Ovary (tissue), 9 donors: ENCODE measurements around the gene PDXDC1. TPM values are rescaled to one million over a fixed set of nuclear protein-coding genes. Genes with fewer than 3 reads are reported as not detected.
"Not testable (repeated sequence)": the region's sequence is repeated elsewhere in the genome, so short reads cannot be mapped to it uniquely, and the experiment has no call there.

Experiments used
- DNase-seq, 5 donors: peaks; one replicate each; pipeline ENCODE4 v3.0.0-alpha.2; 2019 to 2020
- H3K27ac ChIP-seq, 2 donors: fragments of 200-600 bp; one replicate each; pipeline versions ENCODE4 v1.5.1 to v1.8.0; 2019 to 2022
- H3K27me3 ChIP-seq: fragments of 200-600 bp; one replicate; pipeline ENCODE4 v1.8.0; 2022
- H3K36me3 ChIP-seq: fragments of 200-600 bp; sonication (generic); one replicate; pipeline ENCODE4 v1.5.1; 2019
- H3K4me1 ChIP-seq: one replicate; pipeline ENCODE4 v1.8.1; 2013; ENCODE audit warnings: mild to moderate bottlenecking, moderate library complexity; ENCODE audit not compliant: insufficient read depth
- H3K4me3 ChIP-seq: fragments of 200-600 bp; sonication (generic); one replicate; pipeline ENCODE4 v1.5.1; 2017
- H3K9me3 ChIP-seq, 2 donors: fragments of 200-600 bp in 1 of 2; sonication (generic) in 1 of 2; one replicate each; pipeline versions ENCODE4 v1.5.1 to v1.8.1; 2013 to 2019; ENCODE audit warnings: mild to moderate bottlenecking in 1 of 2, moderate library complexity in 1 of 2
- POLR2A ChIP-seq: fragments of 450-650 bp; IDR thresholded peaks from one replicate; pipeline ENCODE4 v1.6.1; 2017; ENCODE audit warnings: antibody characterized with exemption, mild to moderate bottlenecking, moderate library complexity
- WGBS, 3 donors: extraction: QIAGEN DNeasy Blood & Tissue Kit in 1 of 3; methylation state at CpG; one replicate each; pipeline versions ENCODE4 v1.1.5 to v1.1.7; 2013 to 2017; 5-methylcytosine and 5-hydroxymethylcytosine counted together
- intact Hi-C, 4 donors: fragments of 100-400 bp; cut with DNase I; formaldehyde crosslinking; loops; one replicate each; pipeline versions ENCODE4 v1.11.0 to v1.15.1; 2022 to 2023
- polyA plus RNA-seq, 2 donors: library from polyadenylated mRNA; stranded (reverse); fragments of 200-250 nt in 1 of 2; fragments of 350-450 nt in 1 of 2; fragmentation: Illumina TruSeq in 1 of 2; extraction: RNeasy Lipid Tissue Mini Kit (QIAGEN cat#74804) in 1 of 2; gene quantifications; one replicate each; pipeline ENCODE4 v1.2.3, GENCODE V29; 2013 to 2014
- total RNA-seq, 7 donors: library from RNA; depleted of rRNA in 2 of 7; stranded (reverse); fragments of >200 nt in 2 of 7; fragmentation: NEBNext Ultra II Directional in 3 of 7; extraction: Animal tissue kit (Norgen Biotek cat#: 25700) in 3 of 7; gene quantifications; one replicate each; pipeline versions ENCODE4 v1.1.0 to v1.2.4, GENCODE V29; 2016 to 2023
- donor health status: DM: no; HTN: no; CAD: no; lungs with moderate emphysema.
- donor health status: DM: no; HTN: no; CAD: no.
- donor health status: Bipolar disorder and iron deficiency.
- donor health status: DM: yes; HTN: yes; CAD: no.
- donor health status: DM: no; HTN: no; CAD: no.
- donor health status: DM: yes; HTN: yes; CAD: no.

PDXDC1 gene
- total and polyA plus RNA-seq, 9 donors = 36.9 to 69.3 (median 59.3) TPM

DNA sequence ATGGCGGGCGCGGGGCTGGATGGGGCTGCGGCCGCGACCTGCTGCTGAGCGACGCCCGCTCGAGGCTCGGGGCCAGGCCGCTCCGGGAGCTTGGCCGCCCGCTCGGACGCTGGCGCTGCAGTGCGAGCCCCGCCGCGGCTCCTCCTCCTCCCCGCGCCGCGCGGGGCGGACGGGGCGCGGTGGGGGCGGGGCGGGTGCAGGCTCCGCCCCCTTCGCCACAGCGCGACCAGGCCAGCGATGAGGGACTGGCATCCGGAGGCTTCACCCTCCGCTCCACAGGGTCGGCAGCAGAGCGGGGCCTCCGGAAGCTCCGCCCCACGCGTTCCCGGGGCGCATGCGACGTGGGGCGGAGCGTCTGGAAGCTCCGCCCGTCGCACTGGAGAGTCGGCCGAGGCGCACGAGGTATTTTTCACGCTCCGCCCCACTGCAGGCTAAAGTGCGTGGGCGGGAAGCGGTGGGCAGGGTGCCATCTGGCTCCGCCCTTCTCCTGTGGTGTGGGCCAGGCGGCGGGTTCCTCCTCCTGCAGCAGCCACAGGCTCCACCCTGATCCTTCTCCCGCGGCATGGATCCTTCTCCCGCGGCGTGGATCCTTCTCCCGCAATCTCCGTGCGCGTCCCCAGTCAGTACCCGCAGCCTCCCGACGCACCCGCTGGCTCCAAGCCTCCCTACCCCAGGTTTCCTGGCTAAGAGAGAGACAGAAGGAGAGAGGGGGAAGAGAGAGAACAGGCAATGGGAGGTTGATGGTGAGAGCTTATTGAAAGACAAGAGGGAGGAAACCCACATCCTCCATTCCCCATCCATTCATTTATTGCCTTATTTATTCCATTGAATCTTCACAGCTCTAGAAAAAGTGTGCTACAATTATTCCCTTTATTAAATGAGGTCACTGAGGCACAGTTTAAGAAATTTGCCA lies 180.1 kb downstream of the PDXDC1 start:
- H3K36me3 ChIP-seq, intact Hi-C loops, H3K4me1 ChIP-seq, H3K27me3 ChIP-seq, H3K9me3 ChIP-seq, H3K27ac ChIP-seq: not testable (repeated sequence)
- peak; percentile 26 for TF ChIP-seq POLR2A
- 0 to 2% (median 0%) methylated on average over 10 to 74 of the region's 80 CpGs for WGBS, 3 donors
- DNase-seq = peak; percentile 87 to 96 (median 90)
- H3K4me3 ChIP-seq = peak overlapping the region; percentile 16

DNA sequence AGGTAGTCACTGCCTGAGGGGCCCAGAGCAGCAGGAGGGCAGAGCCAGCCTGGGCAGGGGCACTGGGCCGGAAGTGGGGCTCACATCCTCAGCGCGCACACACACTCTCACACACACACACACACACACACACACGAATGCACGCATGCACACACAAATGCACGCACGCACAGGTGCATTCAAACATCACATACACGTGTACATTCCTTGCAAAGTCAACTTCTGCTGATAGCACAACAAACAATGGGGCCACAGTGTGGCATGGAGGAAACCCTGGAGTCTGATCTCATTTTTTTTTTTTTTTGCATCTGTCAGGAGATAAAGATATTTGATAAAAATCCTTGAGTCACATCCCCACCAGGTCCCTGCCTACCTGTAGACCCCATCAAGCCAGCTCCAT lies 182.8 kb downstream of the PDXDC1 start:
- H3K27me3 ChIP-seq, DNase-seq, intact Hi-C loops: not testable (repeated sequence)

DNA sequence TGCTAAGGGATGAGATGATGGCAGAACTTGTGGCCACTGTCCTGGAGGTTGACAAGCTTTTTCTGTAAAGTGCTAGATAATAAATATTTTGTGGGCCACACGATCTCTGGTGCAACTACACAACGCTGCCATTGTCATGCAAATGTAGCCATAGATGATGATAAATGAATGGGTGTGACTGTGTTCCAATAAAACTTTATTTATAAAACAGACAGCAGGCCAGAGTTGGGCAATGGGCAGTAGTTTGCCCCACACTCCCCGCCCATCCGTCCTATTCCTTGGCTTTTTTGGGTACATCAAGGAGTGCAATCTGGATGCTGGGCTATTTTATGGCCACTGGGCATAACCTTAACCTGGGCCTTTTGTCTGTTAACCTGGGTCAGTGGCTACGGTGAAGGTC lies 184.8 kb downstream of the PDXDC1 start:
- H3K4me1 ChIP-seq, H3K4me3 ChIP-seq, intact Hi-C loops, DNase-seq, H3K36me3 ChIP-seq, H3K27me3 ChIP-seq, H3K9me3 ChIP-seq, H3K27ac ChIP-seq: not testable (repeated sequence)
- WGBS, 3 donors = 86 to 89% (median 88%) methylated on average over 4 to 5 of the region's 5 CpGs

More for the DNA sequence above, 182.8 kb downstream of the PDXDC1 start:
- H3K4me3 ChIP-seq, H3K9me3 ChIP-seq, H3K27ac ChIP-seq, H3K36me3 ChIP-seq, H3K4me1 ChIP-seq: not testable (repeated sequence)
- WGBS, 3 donors = 78 to 96% (median 92%) methylated on average over 7 to 8 of the region's 8 CpGs

- intact Hi-C loops, DNase-seq, H3K27me3 ChIP-seq, H3K36me3 ChIP-seq, H3K27ac ChIP-seq, H3K4me1 ChIP-seq, H3K9me3 ChIP-seq, H3K4me3 ChIP-seq: not testable (repeated sequence)
- WGBS, 3 donors = 95 to 96% (median 96%) methylated on average over 8 of the region's 10 CpGs
Observed at GRCh38 chr16:15160571-15160970, 185.7 kb downstream of the PDXDC1 start.

- H3K4me3 ChIP-seq, H3K9me3 ChIP-seq, H3K4me1 ChIP-seq, H3K36me3 ChIP-seq, DNase-seq, H3K27me3 ChIP-seq, intact Hi-C loops, H3K27ac ChIP-seq: not testable (repeated sequence)
- WGBS, 3 donors = 68 to 75% (median 70%) methylated on average over 1 of the region's 1 CpG
Observed at GRCh38 chr16:15163055-15163454, 188.2 kb downstream of the PDXDC1 start.

DNA sequence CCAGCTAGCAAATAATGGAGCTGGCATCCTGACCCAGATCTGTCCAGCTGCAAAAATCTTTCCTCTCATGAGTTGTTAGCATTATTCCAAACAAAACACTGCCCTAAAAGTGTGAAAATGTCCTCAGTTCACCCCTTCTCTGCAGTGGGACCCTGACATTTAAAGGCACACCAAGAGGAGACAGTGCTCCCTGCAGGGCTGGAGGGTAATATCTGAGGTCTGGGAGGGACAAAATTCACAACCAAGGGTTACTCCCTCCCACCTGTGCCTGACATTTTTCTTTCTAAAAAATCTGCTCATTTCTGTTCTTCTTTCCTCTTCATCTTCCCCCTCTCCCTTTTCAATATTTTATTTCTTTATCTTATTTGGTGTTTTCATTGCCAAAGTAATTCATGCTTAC lies 191.4 kb downstream of the PDXDC1 start:
- DNase-seq, H3K4me3 ChIP-seq, H3K27me3 ChIP-seq, intact Hi-C loops, H3K4me1 ChIP-seq, H3K27ac ChIP-seq, H3K9me3 ChIP-seq, H3K36me3 ChIP-seq: not testable (repeated sequence)

GRCh38 chr16:15168303-15168702 lies 193.5 kb downstream of the PDXDC1 start:
- H3K36me3 ChIP-seq, DNase-seq, H3K9me3 ChIP-seq, H3K27ac ChIP-seq, intact Hi-C loops, H3K27me3 ChIP-seq, H3K4me1 ChIP-seq, H3K4me3 ChIP-seq: not testable (repeated sequence)
- whole genome bisulfite sequencing, 3 donors = 61 to 67% (median 65%) methylated on average over 3 of the region's 3 CpGs

GRCh38 chr16:15168953-15169652 lies 194.3 kb downstream of the PDXDC1 start:
- H3K4me1 ChIP-seq, H3K27ac ChIP-seq, H3K27me3 ChIP-seq, H3K9me3 ChIP-seq, H3K4me3 ChIP-seq, DNase-seq, intact Hi-C loops, H3K36me3 ChIP-seq: not testable (repeated sequence)
- 66 to 74% (median 70%) methylated on average over 5 of the region's 5 CpGs for WGBS, 3 donors

- intact Hi-C loops, DNase-seq, H3K27me3 ChIP-seq, H3K4me3 ChIP-seq, H3K36me3 ChIP-seq, H3K27ac ChIP-seq, H3K9me3 ChIP-seq, H3K4me1 ChIP-seq: not testable (repeated sequence)
- WGBS, 3 donors = 62 to 73% (median 67%) methylated on average over 3 of the region's 3 CpGs
Observed at GRCh38 chr16:15179909-15180308, 205.1 kb downstream of the PDXDC1 start.

GRCh38 chr16:15180946-15181345 lies 206.1 kb downstream of the PDXDC1 start:
- H3K9me3 ChIP-seq, H3K36me3 ChIP-seq, DNase-seq, H3K27ac ChIP-seq, H3K27me3 ChIP-seq, intact Hi-C loops, H3K4me1 ChIP-seq, H3K4me3 ChIP-seq: not testable (repeated sequence)
- WGBS, 3 donors = 77 to 83% (median 80%) methylated on average over 1 of the region's 1 CpG

DNA sequence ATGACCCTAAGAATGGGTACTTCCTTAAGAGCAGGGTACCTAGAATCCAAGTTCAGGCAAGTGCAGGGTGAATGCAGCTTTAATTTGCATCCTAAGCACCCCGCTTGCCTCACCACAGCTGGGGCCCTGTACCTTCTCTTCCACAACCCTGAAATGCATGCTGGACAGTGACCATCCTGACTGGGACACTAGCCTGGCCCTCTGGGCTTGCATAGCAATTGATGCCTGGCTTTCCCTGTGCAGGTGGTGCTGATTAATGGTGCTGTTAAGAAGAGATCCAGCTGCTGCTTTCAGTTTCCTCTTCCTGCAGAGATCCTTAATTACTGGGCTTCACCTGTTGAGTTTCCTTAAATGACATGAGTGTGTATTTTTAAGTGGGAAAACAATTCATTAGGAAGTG lies 209.2 kb downstream of the PDXDC1 start:
- H3K27ac ChIP-seq, H3K4me1 ChIP-seq, intact Hi-C loops, H3K27me3 ChIP-seq, H3K9me3 ChIP-seq, H3K36me3 ChIP-seq, DNase-seq, H3K4me3 ChIP-seq: not testable (repeated sequence)
- 54% methylated on average over 1 of the region's 1 CpG; no CpG with 5 or more reads in 2 of the 3 donors for WGBS, 3 donors
